CD4-positive, alpha-beta T cell (primary cell): Measurements from ENCODE around the gene PDE6G. TPM values are rescaled to one million over a fixed set of nuclear protein-coding genes. Genes with fewer than 3 reads are reported as not detected.

Experiments used
- ATAC-seq: fragments of 200-7000 bp; cut with Tn5 transposase; one replicate; pipeline ENCODE4 v1.10.0; 2022; ENCODE audit warnings: mild to moderate bottlenecking; ENCODE audit not compliant: poor library complexity
- CTCF ChIA-PET: fragments of 350-600 bp; sonication (Branson Sonifier 250); formaldehyde crosslinking; loops from one replicate; lab custom pipeline; 2021; ENCODE audit warnings: antibody characterized with exemption, inconsistent platforms; lab: Charles Lee
- POLR2A ChIA-PET: fragments of 350-600 bp; sonication (Branson Sonifier 250); formaldehyde crosslinking; loops from one replicate; lab custom pipeline; 2021; ENCODE audit warnings: antibody characterized with exemption, inconsistent platforms; lab: Charles Lee
- DNase-seq, 14 experiments: peaks; one replicate each; pipeline ENCODE4 v3.0.0-alpha.2; 2013 to 2020; ENCODE audit warnings: mixed read lengths in 2 of 14
- H3K27ac ChIP-seq, 2 donors: one replicate each; pipeline versions ENCODE4 v1.5.1 to v1.7.0; 2013; ENCODE audit warnings: low read length in 2 of 2, low read depth in 1 of 2, mild to moderate bottlenecking in 1 of 2
- H3K27me3 ChIP-seq, 2 experiments: 1 replicate in 1 of 2; 2 replicates in 1 of 2; pipeline versions ENCODE4 v1.6.1 to v1.7.0; 2013; ENCODE audit warnings: low read length in 2 of 2, control low read depth in 1 of 2, mild to moderate bottlenecking in 1 of 2, moderate library complexity in 1 of 2; ENCODE audit not compliant: insufficient read depth in 2 of 2, control insufficient read depth in 1 of 2
- H3K36me3 ChIP-seq: one replicate; pipeline ENCODE4 v1.6.1; 2013; ENCODE audit warnings: low read length, control low read depth; ENCODE audit not compliant: insufficient read depth
- H3K4me1 ChIP-seq: one replicate; pipeline ENCODE4 v1.6.1; 2013; ENCODE audit warnings: low read length, control low read depth; ENCODE audit not compliant: insufficient read depth
- H3K4me3 ChIP-seq: one replicate; pipeline ENCODE4 v1.5.1; 2013; ENCODE audit warnings: mild to moderate bottlenecking, low read length, moderate library complexity
- H3K9me3 ChIP-seq, 2 experiments: 1 replicate in 1 of 2; 2 replicates in 1 of 2; pipeline versions ENCODE4 v1.6.1 to v1.7.0; 2013; ENCODE audit warnings: low read length in 2 of 2, mild to moderate bottlenecking in 2 of 2, control low read depth in 1 of 2, moderate library complexity in 1 of 2; ENCODE audit not compliant: control insufficient read depth in 1 of 2, insufficient read depth in 1 of 2
- H3K27ac Mint-ChIP-seq: one replicate; pipeline ENCODE4 v1.8.0; 2020; ENCODE audit warnings: mixed read lengths
- H3K27me3 Mint-ChIP-seq: one replicate; pipeline ENCODE4 v1.8.0; 2021; ENCODE audit warnings: mixed read lengths
- H3K36me3 Mint-ChIP-seq: one replicate; pipeline ENCODE4 v1.8.0; 2021; ENCODE audit warnings: low read depth, mixed read lengths
- H3K4me1 Mint-ChIP-seq: one replicate; pipeline ENCODE4 v1.8.0; 2021; ENCODE audit warnings: low read depth, mixed read lengths
- H3K4me3 Mint-ChIP-seq: one replicate; pipeline ENCODE4 v1.8.0; 2020; ENCODE audit warnings: mild to moderate bottlenecking, mixed read lengths
- H3K9me3 Mint-ChIP-seq: one replicate; pipeline ENCODE4 v1.8.0; 2020; ENCODE audit warnings: mixed read lengths
- CTCF ChIP-seq: fragments of 200-600 bp; IDR thresholded peaks from one replicate; pipeline ENCODE4 v1.8.0; 2022; ENCODE audit warnings: antibody characterized with exemption, mild to moderate bottlenecking
- intact Hi-C, 2 experiments: fragments of 100-400 bp; cut with DNase I in 1 of 2; cut with micrococcal nuclease in 1 of 2; formaldehyde crosslinking; loops; one replicate each; pipeline versions ENCODE4 v1.15.1 to v1.9.0; 2023 to 2025; cut with DNase I, micrococcal nuclease
- polyA plus RNA-seq, 2 donors: library from polyadenylated mRNA; unstranded; fragments of 120-200 nt; gene quantifications; one replicate each; pipeline ENCODE4 v1.2.1, GENCODE V29; 2013
- total RNA-seq, 174 experiments: library from RNA in 2 of 174; stranded (reverse) in 2 of 174; gene quantifications; one replicate each; pipeline ENCODE4 v1.2.3 and lab custom pipeline; 2021 to 2026

PDE6G gene
- total RNA-seq: under 1 TPM; 0.49 to 0.92 TPM
- polyA plus RNA-seq (2013, experiment 1 of 2): 2.5 TPM
- 1.6 TPM for polyA plus RNA-seq (2013, experiment 2 of 2)
- 0 to 1.8 (median 0.50) reads per million in 172 experiments for total RNA-seq (lab: John Stamatoyannopoulos, UW)

GRCh38 chr17:81656118-81656743, at the start of gene PDE6G:
Gene PDE6G, minus strand, starts transcription at chr17:81656542. Its CDS starts 3,237 bp downstream, at chr17:81653305.
- H3K27me3 ChIP-seq: peaks cover 4 to 5% of the 10 kb centered on the region in 2 experiments
- no peak within 1 kb of the TSS for H3K27ac Mint-ChIP-seq
- peaks cover 13% of the 10 kb centered on the region for H3K27me3 Mint-ChIP-seq
- ChIA-PET CTCF (no interaction called here), POLR2A (interaction anchor here (1.1 kb wide), 1 partner anchor 19 kb away, joined by 3 read pairs; no protein-coding TSS in a partner anchor)
- H3K36me3 Mint-ChIP-seq: no peaks in the 10 kb centered on the region
- H3K4me3 ChIP-seq: no peak within 1 kb of the TSS
- no peak within 1 kb of the TSS for H3K27ac ChIP-seq
- TF ChIP-seq CTCF: no peak
- peaks cover 14% of the 10 kb centered on the region for H3K4me1 Mint-ChIP-seq
- ATAC-seq (no peak), DNase-seq (peak in 1 of 14 experiments; percentile 8)
- no peaks in the 10 kb centered on the region for H3K9me3 Mint-ChIP-seq
- H3K9me3 ChIP-seq: no peaks in the 10 kb centered on the region
- peaks cover 28% of the 10 kb centered on the region for H3K4me1 ChIP-seq
- H3K36me3 ChIP-seq: no peaks in the 10 kb centered on the region
- H3K4me3 Mint-ChIP-seq: no peak within 1 kb of the TSS
- intact Hi-C loops: no loop called here

- no peak overlapping the region for H3K27ac Mint-ChIP-seq
- POLR2A ChIA-PET: interaction anchor here (0.6 to 4.7 kb wide), 5 partner anchors 11 to 150 kb away, joined by 3 to 43 read pairs (median 4); partner anchors contain the start of genes ARL16 and HGS
- H3K9me3 Mint-ChIP-seq: no peaks in the 10 kb centered on the region
- intact Hi-C loops: no loop called here
- H3K27me3 Mint-ChIP-seq: no peaks in the 10 kb centered on the region
- H3K4me1 Mint-ChIP-seq: peaks cover 40% of the 10 kb centered on the region
- no peak overlapping the region for H3K27ac ChIP-seq
- no peaks in the 10 kb centered on the region for H3K27me3 ChIP-seq
- peaks cover 46% of the 10 kb centered on the region for H3K4me1 ChIP-seq
- H3K4me3 ChIP-seq: no peak overlapping the region
- peaks cover 44% of the 10 kb centered on the region for H3K36me3 Mint-ChIP-seq
- CTCF ChIA-PET: no interaction called here
- peak overlapping the region; percentile 17 for H3K4me3 Mint-ChIP-seq
- no peak for TF ChIP-seq CTCF
- H3K9me3 ChIP-seq: no peaks in the 10 kb centered on the region
- ATAC-seq (no peak), DNase-seq (peak in 1 of 14 experiments; percentile 23)
- H3K36me3 ChIP-seq: peaks cover 32% of the 10 kb centered on the region
Observed at GRCh38 chr17:81705518-81706231, 49.3 kb upstream of the PDE6G start.
